Measurements from ENCODE around the gene STX10.

STX10 gene

DNA sequence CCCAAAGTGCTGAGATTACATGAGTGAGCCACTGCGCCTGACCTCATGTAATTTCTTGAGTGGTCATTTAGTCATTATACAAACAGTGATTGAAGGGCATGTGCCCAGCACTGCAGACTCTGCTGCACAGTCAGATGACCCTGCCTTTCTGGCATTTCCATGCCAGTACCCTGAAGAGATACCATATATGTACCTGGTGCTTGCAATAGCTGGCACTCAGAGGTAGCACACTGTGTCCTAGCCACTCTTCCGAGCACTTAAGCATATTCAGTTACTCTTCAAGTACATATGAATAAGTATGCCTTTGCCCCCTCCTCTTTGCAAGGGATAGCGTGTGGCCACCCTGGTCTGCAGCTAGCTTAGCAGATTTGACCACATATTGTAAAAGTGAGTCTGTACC is 15.5 kb downstream of the STX10 start:
- no peaks in the 10 kb centered on the region for H3K27me3 ChIP-seq (ENCODE audit: insufficient read depth, low read length)

DNA sequence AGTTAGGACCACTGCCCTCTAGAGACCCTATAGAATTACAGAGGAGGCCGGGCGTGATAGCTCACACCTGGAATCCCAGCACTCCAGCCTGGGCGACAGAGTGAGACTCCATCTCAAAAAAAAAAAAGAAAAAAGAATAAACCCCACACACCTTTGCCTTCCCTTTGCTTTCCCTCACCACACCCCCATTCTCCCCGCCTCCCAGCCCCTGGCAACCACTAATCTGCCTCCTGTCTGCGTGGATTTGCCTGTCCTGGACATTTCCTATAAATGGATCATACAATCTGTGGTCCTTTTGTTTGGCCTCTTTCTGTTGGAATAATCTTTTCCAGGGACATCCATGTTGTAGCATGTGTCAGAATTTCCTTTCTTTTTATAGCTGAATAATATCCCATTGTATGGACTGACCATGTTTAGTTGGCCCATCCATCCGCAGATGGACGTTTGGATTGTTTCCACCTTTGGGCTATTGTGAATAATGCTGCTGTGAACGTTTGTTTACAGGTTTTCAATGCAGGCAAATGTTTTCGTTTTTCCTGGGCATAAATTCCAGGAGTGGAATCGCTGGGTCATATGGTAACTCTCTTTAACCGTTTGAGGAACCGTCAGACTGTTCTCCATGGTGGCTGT is 16.8 kb downstream of the STX10 start:
- Histone ChIP-seq H3K27ac (ENCODE audit: low read length) (no peak overlapping the region), H3K4me1 (ENCODE audit: insufficient read depth, low read length) (no peaks in the 10 kb centered on the region)

More for the DNA sequence above, 15.5 kb downstream of the STX10 start:
- Histone ChIP-seq H3K9me3 (ENCODE audit: insufficient read depth, low read depth, low read length) (no peaks in the 10 kb centered on the region), H3K27ac (ENCODE audit: low read length) (no peak overlapping the region), H3K36me3 (ENCODE audit: insufficient read depth, low read depth, low read length) (peaks cover 55% of the 10 kb centered on the region), H3K9ac (ENCODE audit: low read depth, low read length) (no peak overlapping the region), H3K4me1 (ENCODE audit: insufficient read depth, low read length) (no peaks in the 10 kb centered on the region), H3K4me3 (ENCODE audit: low read length) (no peak overlapping the region)

DNA sequence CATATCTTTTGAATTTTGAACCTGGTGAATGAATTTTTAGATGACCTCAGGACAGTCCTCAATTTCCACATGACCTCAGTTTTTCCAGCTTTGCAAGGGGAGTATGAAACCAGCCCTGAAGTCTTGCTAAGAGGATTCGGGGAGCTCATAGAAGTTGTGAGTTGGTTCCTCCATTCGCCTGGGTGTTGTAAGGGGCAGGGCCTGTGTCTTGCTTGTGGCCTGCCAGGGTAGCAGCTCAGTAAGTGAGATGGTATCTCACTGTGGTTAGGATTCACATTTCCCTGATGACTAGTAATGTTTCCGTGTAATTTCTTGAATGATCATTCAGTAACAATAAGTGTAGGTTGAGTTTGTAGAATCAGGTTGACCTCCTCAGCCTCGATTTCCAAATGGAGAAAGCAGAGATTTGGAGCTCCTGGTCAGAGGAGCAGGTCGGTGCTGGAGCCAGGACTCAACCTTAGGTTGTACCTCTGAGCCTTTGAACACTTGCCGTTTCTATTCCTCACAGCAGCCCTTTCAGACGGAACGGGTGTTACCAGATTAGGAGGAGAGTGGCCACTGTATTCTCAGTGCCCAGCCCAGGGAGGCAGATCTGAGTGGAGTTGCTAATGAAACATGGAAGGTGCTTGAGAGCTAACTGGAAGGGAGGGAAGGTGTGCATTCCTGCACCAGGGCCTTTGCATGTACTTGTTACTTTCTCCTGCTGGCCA is 17.5 kb downstream of the STX10 start:
- H3K36me3 ChIP-seq (ENCODE audit: insufficient read depth, low read depth, low read length), result peaks cover 41% of the 10 kb centered on the region
- H3K4me1 ChIP-seq (ENCODE audit: insufficient read depth, low read length), result no peaks in the 10 kb centered on the region
- no peak overlapping the region for H3K9ac ChIP-seq (ENCODE audit: low read depth, low read length)
- H3K9me3 ChIP-seq (ENCODE audit: insufficient read depth, low read depth, low read length), result no peaks in the 10 kb centered on the region; the same call in 1 of the 2 replicates
- no peak overlapping the region for H3K4me3 ChIP-seq (ENCODE audit: low read length)
- no peak overlapping the region for H3K27ac ChIP-seq (ENCODE audit: low read length)
- no peaks in the 10 kb centered on the region for H3K27me3 ChIP-seq (ENCODE audit: insufficient read depth, low read length)

More for the DNA sequence above, 16.8 kb downstream of the STX10 start:
- Histone ChIP-seq H3K27me3 (ENCODE audit: insufficient read depth, low read length) (no peaks in the 10 kb centered on the region), H3K4me3 (ENCODE audit: low read length) (no peak overlapping the region), H3K36me3 (ENCODE audit: insufficient read depth, low read depth, low read length) (peaks cover 48% of the 10 kb centered on the region), H3K9ac (ENCODE audit: low read depth, low read length) (no peak overlapping the region), H3K9me3 (ENCODE audit: insufficient read depth, low read depth, low read length) (no peaks in the 10 kb centered on the region; the same call in 1 of the 2 replicates)

DNA sequence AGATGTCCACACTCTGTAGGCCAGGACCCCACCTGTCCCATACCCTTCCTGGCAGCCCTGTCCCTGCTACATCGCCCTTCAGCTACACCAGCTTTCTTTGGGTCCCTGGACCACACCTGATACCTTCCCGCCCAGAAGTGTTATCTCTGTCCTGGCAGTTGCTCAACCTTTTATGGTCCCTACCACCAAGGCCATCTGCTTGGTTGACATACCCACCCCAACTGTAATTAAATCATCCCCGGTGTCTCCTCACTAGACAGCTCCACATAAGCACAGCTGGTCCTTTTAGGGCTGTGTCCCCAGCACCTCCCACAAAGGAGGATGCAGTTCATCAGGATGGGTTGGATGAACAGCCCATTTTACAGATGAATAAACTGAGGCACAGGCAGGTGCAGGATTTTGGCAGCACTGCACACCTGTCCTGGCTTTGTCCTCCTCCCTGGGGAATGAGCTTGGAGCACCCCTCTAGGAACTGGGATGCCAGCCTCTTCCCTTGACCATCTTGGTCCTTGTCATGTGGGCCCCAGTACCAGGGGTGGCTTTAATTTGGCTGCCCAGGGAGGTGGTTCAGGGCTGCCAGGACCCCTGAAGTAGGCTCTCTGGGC is 19.2 kb downstream of the STX10 start:
- Histone ChIP-seq H3K36me3 (ENCODE audit: insufficient read depth, low read depth, low read length) (peaks cover 34% of the 10 kb centered on the region), H3K27me3 (ENCODE audit: insufficient read depth, low read length) (no peaks in the 10 kb centered on the region), H3K27ac (ENCODE audit: low read length) (no peak overlapping the region), H3K4me1 (ENCODE audit: insufficient read depth, low read length) (no peaks in the 10 kb centered on the region), H3K9me3 (ENCODE audit: insufficient read depth, low read depth, low read length) (no peaks in the 10 kb centered on the region; the same call in 1 of the 2 replicates), H3K9ac (ENCODE audit: low read depth, low read length) (no peak overlapping the region), H3K4me3 (ENCODE audit: low read length) (no peak overlapping the region)

DNA sequence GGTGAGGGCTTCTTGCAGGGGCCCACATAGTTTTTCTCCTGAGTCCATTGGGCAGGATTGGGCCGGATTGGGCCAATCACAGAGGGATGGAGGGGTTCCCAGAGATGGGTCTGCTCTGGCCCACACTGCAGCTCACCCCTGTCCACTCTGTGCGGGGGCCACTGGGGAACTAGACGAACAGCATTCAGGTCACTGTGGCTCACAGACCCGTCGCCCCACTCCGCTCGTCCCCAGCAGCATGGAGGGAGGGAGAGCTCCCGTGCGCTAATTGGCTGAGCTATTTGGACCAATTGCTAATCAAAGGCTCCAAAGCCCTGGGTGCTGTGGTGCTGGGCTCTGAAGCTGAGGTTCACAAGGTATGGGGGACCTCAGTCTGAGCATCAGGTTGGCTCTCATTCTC is 20.8 kb downstream of the STX10 start:
- Histone ChIP-seq H3K27me3 (ENCODE audit: insufficient read depth, low read length) (no peaks in the 10 kb centered on the region), H3K36me3 (ENCODE audit: insufficient read depth, low read depth, low read length) (peaks cover 18% of the 10 kb centered on the region; the same call in 1 of the 2 replicates), H3K9ac (ENCODE audit: low read depth, low read length) (no peak overlapping the region), H3K27ac (ENCODE audit: low read length) (no peak overlapping the region), H3K4me3 (ENCODE audit: low read length) (no peak overlapping the region), H3K9me3 (ENCODE audit: insufficient read depth, low read depth, low read length) (no peaks in the 10 kb centered on the region; the same call in 1 of the 2 replicates), H3K4me1 (ENCODE audit: insufficient read depth, low read length) (no peaks in the 10 kb centered on the region)

DNA sequence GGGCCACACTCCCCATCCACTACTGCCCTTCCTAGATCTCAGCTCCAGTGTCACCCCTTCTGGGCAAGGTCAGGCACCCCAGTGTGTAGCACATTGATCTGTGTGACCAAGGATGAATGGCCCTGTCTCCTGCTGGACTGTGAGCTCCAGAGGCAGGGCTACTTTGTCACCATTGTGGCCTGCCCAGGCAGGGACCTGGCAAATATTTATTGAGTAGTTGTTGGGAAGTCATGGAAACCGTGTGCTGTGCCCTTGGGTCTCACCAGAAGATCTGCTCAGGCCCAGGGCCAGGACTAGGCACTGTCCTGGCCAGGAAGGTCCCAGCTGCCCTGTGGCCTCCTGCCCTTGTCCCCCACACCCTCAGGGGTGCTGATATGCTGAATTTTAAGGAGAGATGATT is 21.6 kb downstream of the STX10 start:
- Histone ChIP-seq H3K27ac (ENCODE audit: low read length) (no peak overlapping the region), H3K9ac (ENCODE audit: low read depth, low read length) (no peak overlapping the region), H3K4me1 (ENCODE audit: insufficient read depth, low read length) (no peaks in the 10 kb centered on the region), H3K9me3 (ENCODE audit: insufficient read depth, low read depth, low read length) (no peaks in the 10 kb centered on the region; the same call in 1 of the 2 replicates), H3K36me3 (ENCODE audit: insufficient read depth, low read depth, low read length) (peaks cover 16% of the 10 kb centered on the region; the same call in 1 of the 2 replicates), H3K4me3 (ENCODE audit: low read length) (no peak overlapping the region), H3K27me3 (ENCODE audit: insufficient read depth, low read length) (no peaks in the 10 kb centered on the region)

DNA sequence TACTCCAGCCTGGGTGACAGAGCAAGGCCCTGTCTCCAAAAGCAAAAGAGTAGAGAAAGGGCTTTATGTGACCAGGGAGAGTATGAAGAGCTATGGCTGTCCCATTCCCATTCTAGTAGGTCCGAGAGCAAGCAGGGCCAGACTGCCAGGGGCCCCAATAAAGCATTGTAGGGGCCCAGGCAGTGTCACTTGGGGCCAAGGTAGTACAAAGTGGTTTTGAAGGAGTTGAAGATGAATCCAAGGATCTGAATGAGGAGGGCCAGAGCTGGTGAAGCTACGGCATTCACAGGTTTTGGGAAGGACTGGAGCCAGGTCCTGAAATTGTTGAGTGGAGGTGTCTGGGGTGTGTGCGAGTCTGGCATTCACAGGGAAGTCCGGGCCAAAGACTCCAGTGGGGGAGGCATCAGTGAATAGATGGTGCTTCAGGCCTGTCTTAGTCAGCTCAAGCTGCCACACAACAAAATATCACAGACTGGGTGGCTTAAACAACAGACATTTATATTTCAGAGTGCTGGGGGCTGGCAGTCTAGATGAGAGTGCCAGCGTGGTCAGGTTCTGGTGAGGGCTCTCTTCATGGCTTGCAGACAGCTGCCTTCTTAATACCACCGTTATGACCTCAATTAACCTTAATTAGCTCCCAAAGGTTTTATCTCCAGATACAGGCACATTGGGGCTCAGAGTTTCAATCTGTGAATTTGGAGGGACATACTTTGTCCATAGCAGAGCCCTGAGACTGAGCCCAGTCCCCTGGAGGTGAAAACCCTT is 22.2 kb downstream of the STX10 start:
- Histone ChIP-seq H3K4me1 (ENCODE audit: insufficient read depth, low read length) (no peaks in the 10 kb centered on the region), H3K4me3 (ENCODE audit: low read length) (no peak overlapping the region), H3K9ac (ENCODE audit: low read depth, low read length) (no peak overlapping the region), H3K27ac (ENCODE audit: low read length) (no peak overlapping the region), H3K36me3 (ENCODE audit: insufficient read depth, low read depth, low read length) (peaks cover 13% of the 10 kb centered on the region; the same call in 1 of the 2 replicates), H3K9me3 (ENCODE audit: insufficient read depth, low read depth, low read length) (no peaks in the 10 kb centered on the region; the same call in 1 of the 2 replicates), H3K27me3 (ENCODE audit: insufficient read depth, low read length) (no peaks in the 10 kb centered on the region)

DNA sequence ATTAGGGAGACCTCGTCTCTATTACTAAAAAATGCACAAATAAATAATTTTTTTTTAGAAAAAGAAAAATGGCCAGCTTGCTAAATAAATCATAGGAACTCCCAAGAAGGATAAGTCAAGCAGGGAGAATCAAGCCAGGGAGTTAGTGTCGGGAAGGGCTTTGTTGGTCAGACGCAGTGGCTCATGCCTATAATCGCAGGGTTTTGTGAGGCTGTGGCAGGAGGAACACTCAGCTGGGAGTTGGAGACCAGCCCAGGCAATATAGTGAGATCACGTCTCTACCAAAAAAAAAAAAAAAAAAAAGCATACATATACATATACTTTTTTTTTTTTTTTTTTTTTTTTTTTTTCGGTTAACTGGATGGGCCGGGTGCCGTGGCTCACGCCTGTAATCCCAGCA is 23.1 kb downstream of the STX10 start:
- Histone ChIP-seq H3K4me3 (ENCODE audit: low read length) (no peak overlapping the region), H3K36me3 (ENCODE audit: insufficient read depth, low read depth, low read length) (peaks cover 15% of the 10 kb centered on the region), H3K27ac (ENCODE audit: low read length) (no peak overlapping the region), H3K27me3 (ENCODE audit: insufficient read depth, low read length) (no peaks in the 10 kb centered on the region), H3K9me3 (ENCODE audit: insufficient read depth, low read depth, low read length) (no peaks in the 10 kb centered on the region; the same call in 1 of the 2 replicates), H3K9ac (ENCODE audit: low read depth, low read length) (no peak overlapping the region), H3K4me1 (ENCODE audit: insufficient read depth, low read length) (no peaks in the 10 kb centered on the region)

DNA sequence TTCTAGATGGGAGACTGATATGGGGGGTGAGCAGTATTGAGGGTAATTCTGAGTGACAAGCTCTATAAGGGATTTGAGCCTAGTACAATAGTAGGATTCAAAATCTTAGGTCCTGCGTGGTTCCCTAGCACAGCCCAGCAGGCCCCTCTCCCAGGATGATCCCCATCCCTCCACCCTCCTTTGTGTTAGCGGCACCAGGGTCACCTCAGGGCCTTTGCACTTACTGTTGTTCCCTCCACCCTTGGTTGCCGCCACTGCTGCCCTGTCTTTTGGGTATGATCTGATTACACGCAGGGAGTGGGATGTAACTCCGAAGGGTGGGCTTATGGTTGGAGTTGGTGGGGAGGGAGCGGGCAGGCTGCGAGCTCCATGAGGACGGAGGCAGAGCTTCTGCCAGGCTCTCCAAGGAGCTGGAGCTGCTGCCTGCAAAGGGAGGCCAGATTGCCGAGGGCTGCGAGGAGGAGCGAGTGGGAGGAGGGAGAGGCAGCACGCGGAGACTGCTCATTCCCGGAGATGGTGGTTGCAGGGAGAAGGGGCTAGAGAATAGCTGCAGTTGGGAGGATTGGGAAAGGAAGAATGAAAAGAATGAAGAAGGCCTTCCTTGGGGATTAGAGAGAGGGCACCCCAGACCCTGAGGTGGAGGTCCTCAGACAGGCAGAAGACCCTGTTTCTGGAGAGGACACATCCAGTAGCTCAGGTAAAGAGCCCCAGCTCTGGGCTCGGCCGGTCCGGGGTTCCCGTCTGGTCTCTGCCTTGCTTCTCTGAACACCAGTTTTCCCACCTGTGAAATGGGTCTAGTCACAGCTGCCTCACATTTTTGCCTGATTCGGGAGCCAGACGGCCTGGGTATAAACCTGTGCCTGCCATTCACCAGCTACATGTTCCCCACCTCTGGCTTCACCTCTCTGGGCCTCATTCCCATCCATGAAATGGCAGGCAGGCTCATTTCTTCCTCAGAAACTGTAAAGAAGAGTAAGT is 26.9 kb downstream of the STX10 start:
- Histone ChIP-seq H3K4me1 (ENCODE audit: insufficient read depth, low read length) (peaks cover 18% of the 10 kb centered on the region), H3K36me3 (ENCODE audit: insufficient read depth, low read depth, low read length) (peaks cover 37% of the 10 kb centered on the region), H3K9ac (ENCODE audit: low read depth, low read length) (no peak overlapping the region; the same call in 1 of the 2 replicates), H3K4me3 (ENCODE audit: low read length) (no peak overlapping the region), H3K27me3 (ENCODE audit: insufficient read depth, low read length) (no peaks in the 10 kb centered on the region), H3K27ac (ENCODE audit: low read length) (no peak overlapping the region), H3K9me3 (ENCODE audit: insufficient read depth, low read depth, low read length) (no peaks in the 10 kb centered on the region)

DNA sequence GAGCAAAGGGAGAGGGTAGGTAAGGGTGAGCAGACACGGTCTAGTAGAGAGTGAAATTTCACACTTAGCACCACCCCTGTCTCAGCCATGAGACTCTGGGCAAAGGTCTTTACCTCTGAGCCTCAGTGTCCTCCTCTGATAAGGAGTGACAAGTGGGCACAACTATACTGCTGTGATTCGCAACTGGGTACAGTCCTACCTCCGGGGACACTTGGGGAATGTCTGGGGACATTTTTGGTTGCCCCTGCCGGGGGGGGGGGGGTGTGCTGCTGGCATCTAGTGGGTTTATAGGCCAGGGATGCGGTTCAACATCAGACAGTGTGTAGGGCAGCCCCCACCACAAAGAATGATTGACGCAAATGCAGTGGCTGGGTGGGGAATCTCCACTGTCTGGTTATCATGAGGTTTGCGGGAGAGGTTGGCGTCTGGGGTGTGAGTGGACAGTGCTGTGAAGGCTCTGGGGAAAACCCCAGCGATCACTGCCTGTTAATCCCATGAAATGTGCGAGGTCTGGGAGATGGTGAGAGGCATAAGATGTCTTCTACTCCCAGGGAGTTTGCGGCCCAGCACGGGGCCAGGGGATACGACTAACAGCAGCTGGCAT is 27.8 kb downstream of the STX10 start:
- no peaks in the 10 kb centered on the region for H3K9me3 ChIP-seq (ENCODE audit: insufficient read depth, low read depth, low read length)
- H3K27me3 ChIP-seq (ENCODE audit: insufficient read depth, low read length), result no peaks in the 10 kb centered on the region
- no peak overlapping the region for H3K4me3 ChIP-seq (ENCODE audit: low read length)
- H3K4me1 ChIP-seq (ENCODE audit: insufficient read depth, low read length), result peaks cover 18% of the 10 kb centered on the region
- peaks cover 37% of the 10 kb centered on the region for H3K36me3 ChIP-seq (ENCODE audit: insufficient read depth, low read depth, low read length)
- no peak overlapping the region for H3K9ac ChIP-seq (ENCODE audit: low read depth, low read length)
- H3K27ac ChIP-seq (ENCODE audit: low read length), result no peak overlapping the region
